ENCODE results near the gene ZNF8. TPM values are rescaled to one million over a fixed set of nuclear protein-coding genes. Genes with fewer than 3 reads are reported as not detected.

The ZNF8 gene
- total RNA-seq, 1 donor from 2014 or later: 6.4 TPM

GRCh38 chr19:58311345-58311865, 32.6 kb downstream of the ZNF8 start:
- no peak for DNase-seq (ENCODE audit: extremely low spot score in 2 of 2)
- Histone ChIP-seq H3K4me1 (peaks cover 7% of the 10 kb centered on the region), H3K36me3 (peaks cover 0 to 40% of the 10 kb centered on the region in 2 donors), H3K27me3 (no peaks in the 10 kb centered on the region), H3K27ac (no peak overlapping the region), H3K4me3 (no peak overlapping the region), H3K9me3 (no peaks in the 10 kb centered on the region)
- no peak for TF ChIP-seq POLR2A (IDR thresholded peaks at IDR 0.05)
- TF ChIP-seq, protein P1, sequence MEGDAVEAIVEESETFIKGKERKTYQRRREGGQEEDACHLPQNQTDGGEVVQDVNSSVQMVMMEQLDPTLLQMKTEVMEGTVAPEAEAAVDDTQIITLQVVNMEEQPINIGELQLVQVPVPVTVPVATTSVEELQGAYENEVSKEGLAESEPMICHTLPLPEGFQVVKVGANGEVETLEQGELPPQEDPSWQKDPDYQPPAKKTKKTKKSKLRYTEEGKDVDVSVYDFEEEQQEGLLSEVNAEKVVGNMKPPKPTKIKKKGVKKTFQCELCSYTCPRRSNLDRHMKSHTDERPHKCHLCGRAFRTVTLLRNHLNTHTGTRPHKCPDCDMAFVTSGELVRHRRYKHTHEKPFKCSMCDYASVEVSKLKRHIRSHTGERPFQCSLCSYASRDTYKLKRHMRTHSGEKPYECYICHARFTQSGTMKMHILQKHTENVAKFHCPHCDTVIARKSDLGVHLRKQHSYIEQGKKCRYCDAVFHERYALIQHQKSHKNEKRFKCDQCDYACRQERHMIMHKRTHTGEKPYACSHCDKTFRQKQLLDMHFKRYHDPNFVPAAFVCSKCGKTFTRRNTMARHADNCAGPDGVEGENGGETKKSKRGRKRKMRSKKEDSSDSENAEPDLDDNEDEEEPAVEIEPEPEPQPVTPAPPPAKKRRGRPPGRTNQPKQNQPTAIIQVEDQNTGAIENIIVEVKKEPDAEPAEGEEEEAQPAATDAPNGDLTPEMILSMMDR (IDR thresholded peaks at IDR 0.05): no peak
- TF ChIP-seq POLR2AphosphoS5 (IDR thresholded peaks at IDR 0.05; ENCODE audit: insufficient read depth in 1 of 2, low read depth in 1 of 2): no peak
- intact Hi-C loops (cut with DNase I): no loop called here

GRCh38 chr19:58315580-58315979, 36.8 kb downstream of the ZNF8 start:
- peaks cover 0 to 40% of the 10 kb centered on the region in 2 donors for H3K36me3 ChIP-seq
- H3K27ac ChIP-seq: no peak overlapping the region
- DNase-seq (ENCODE audit: extremely low spot score in 2 of 2): no peak
- H3K4me3 ChIP-seq: no peak overlapping the region
- no peaks in the 10 kb centered on the region for H3K27me3 ChIP-seq
- intact Hi-C loops (cut with DNase I): no loop called here
- TF ChIP-seq POLR2AphosphoS5 (IDR thresholded peaks at IDR 0.05; ENCODE audit: insufficient read depth in 1 of 2, low read depth in 1 of 2) (no peak), POLR2A (IDR thresholded peaks at IDR 0.05) (no peak)
- TF ChIP-seq, protein P1 (IDR thresholded peaks at IDR 0.05): no peak
- no peaks in the 10 kb centered on the region for H3K9me3 ChIP-seq
- no peaks in the 10 kb centered on the region for H3K4me1 ChIP-seq

DNA sequence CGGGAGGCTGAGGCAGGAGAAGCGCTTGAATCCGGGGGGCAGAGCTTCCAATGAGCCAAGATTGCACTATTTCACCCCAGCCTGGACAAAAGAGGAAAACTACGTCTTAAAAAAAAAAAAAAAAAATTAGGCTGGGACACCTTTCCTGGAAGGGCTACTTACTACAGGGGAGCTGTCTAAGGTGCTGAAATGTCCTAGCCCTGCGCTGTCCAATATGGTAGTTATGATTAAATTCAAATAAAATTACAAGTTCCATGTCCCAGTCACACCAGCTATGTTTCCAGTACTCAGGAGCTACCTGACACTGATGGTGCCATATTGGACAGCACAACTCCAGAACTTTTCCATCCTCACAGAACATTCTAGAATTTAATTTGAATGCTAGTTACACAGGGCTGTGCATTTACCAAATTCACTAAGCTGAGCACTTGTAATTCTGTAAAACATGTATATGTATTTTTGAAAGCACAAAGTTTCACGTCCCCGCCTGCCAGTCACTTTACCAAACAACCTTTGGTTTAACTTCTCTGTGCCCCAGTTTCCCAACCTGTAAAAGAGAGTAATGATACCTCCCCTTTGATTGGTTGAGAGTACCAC, 38.8 kb downstream of the ZNF8 start:
- DNase-seq (ENCODE audit: extremely low spot score in 2 of 2): no peak
- Histone ChIP-seq H3K36me3 (peaks cover 0 to 25% of the 10 kb centered on the region in 2 donors), H3K4me3 (no peak overlapping the region), H3K4me1 (no peaks in the 10 kb centered on the region), H3K27ac (no peak overlapping the region), H3K9me3 (no peaks in the 10 kb centered on the region), H3K27me3 (no peaks in the 10 kb centered on the region)
- intact Hi-C loops (cut with DNase I): no loop called here
- no peak for TF ChIP-seq POLR2A (IDR thresholded peaks at IDR 0.05)
- no peak for TF ChIP-seq POLR2AphosphoS5 (IDR thresholded peaks at IDR 0.05; ENCODE audit: insufficient read depth in 1 of 2, low read depth in 1 of 2)
- TF ChIP-seq, protein P1 (IDR thresholded peaks at IDR 0.05): no peak

GRCh38 chr19:58318297-58318696, 39.5 kb downstream of the ZNF8 start:
- H3K27ac ChIP-seq: no peak overlapping the region
- intact Hi-C loops (cut with DNase I): no loop called here
- H3K9me3 ChIP-seq: no peaks in the 10 kb centered on the region
- H3K4me1 ChIP-seq: no peaks in the 10 kb centered on the region
- TF ChIP-seq POLR2AphosphoS5 (IDR thresholded peaks at IDR 0.05; ENCODE audit: insufficient read depth in 1 of 2, low read depth in 1 of 2): no peak
- no peak for TF ChIP-seq POLR2A (IDR thresholded peaks at IDR 0.05)
- TF ChIP-seq, protein P1 (IDR thresholded peaks at IDR 0.05): no peak
- no peak overlapping the region for H3K4me3 ChIP-seq
- DNase-seq (ENCODE audit: extremely low spot score in 2 of 2): no peak
- peaks cover 0 to 18% of the 10 kb centered on the region in 2 donors for H3K36me3 ChIP-seq
- no peaks in the 10 kb centered on the region for H3K27me3 ChIP-seq

GRCh38 chr19:58319241-58319640, 40.5 kb downstream of the ZNF8 start:
- Histone ChIP-seq H3K4me1 (no peaks in the 10 kb centered on the region), H3K9me3 (no peaks in the 10 kb centered on the region), H3K27ac (no peak overlapping the region), H3K27me3 (no peaks in the 10 kb centered on the region), H3K36me3 (peaks cover 0 to 8% of the 10 kb centered on the region in 2 donors), H3K4me3 (no peak overlapping the region)
- DNase-seq (ENCODE audit: extremely low spot score in 2 of 2): no peak
- intact Hi-C loops (cut with DNase I): no loop called here
- TF ChIP-seq POLR2AphosphoS5 (IDR thresholded peaks at IDR 0.05; ENCODE audit: insufficient read depth in 1 of 2, low read depth in 1 of 2) (no peak), POLR2A (IDR thresholded peaks at IDR 0.05) (no peak)
- TF ChIP-seq, protein P1 (IDR thresholded peaks at IDR 0.05): no peak
